Lung (tissue), 12 donors: Measurements from ENCODE around the gene TFAP2E. TPM values are rescaled to one million over a fixed set of nuclear protein-coding genes. Genes with fewer than 3 reads are reported as not detected.

Source experiments
- ATAC-seq: fragments of 200-7000 bp; cut with Tn5 transposase; one replicate; pipeline ENCODE4 v1.9.1; 2020; ENCODE audit warnings: moderate number of reproducible peaks; ENCODE audit not compliant: insufficient read depth, low FRiP score
- DNase-seq, 3 donors: peaks; one replicate each; pipeline ENCODE4 v3.0.0-alpha.2; 2013 to 2017
- H3K27ac ChIP-seq, 2 donors: one replicate each; pipeline ENCODE4 v1.5.1; 2013; ENCODE audit warnings: mild to moderate bottlenecking in 2 of 2, moderate library complexity in 2 of 2, control low read depth in 1 of 2, inconsistent platforms in 1 of 2, low read depth in 1 of 2, low read length in 1 of 2
- H3K27me3 ChIP-seq, 3 donors: one replicate each; pipeline ENCODE4 v1.5.1; 2013; ENCODE audit warnings: low read length in 2 of 3; ENCODE audit not compliant: control insufficient read depth in 3 of 3, insufficient read depth in 3 of 3
- H3K36me3 ChIP-seq, 4 donors: one replicate each; pipeline ENCODE4 v1.5.1; 2013; ENCODE audit warnings: low read length in 4 of 4, mild to moderate bottlenecking in 1 of 4, moderate library complexity in 1 of 4; ENCODE audit not compliant: control insufficient read depth in 4 of 4, insufficient read depth in 4 of 4
- H3K4me1 ChIP-seq, 5 donors: one replicate each; pipeline ENCODE4 v1.5.1; 2013; ENCODE audit warnings: low read length in 5 of 5, mild to moderate bottlenecking in 2 of 5, moderate library complexity in 1 of 5; ENCODE audit not compliant: control insufficient read depth in 5 of 5, insufficient read depth in 5 of 5
- H3K4me3 ChIP-seq: one replicate; pipeline ENCODE4 v1.5.1; 2013; ENCODE audit warnings: mild to moderate bottlenecking, control low read depth, moderate library complexity
- H3K9ac ChIP-seq, 2 donors: one replicate each; pipeline ENCODE4 v1.5.1; 2013; ENCODE audit warnings: low read length in 2 of 2, control low read depth in 1 of 2; ENCODE audit not compliant: insufficient read depth in 1 of 2
- H3K9me3 ChIP-seq, 4 donors: one replicate each; pipeline ENCODE4 v1.5.1; 2013; ENCODE audit warnings: low read length in 3 of 4, mild to moderate bottlenecking in 1 of 4, moderate library complexity in 1 of 4; ENCODE audit not compliant: control insufficient read depth in 4 of 4, insufficient read depth in 3 of 4
- WGBS, 2 donors: extraction: QIAGEN DNeasy Blood & Tissue Kit; methylation state at CpG; one replicate each; pipeline ENCODE4 v1.1.7; 2013; 5-methylcytosine and 5-hydroxymethylcytosine counted together
- polyA plus RNA-seq, 2 donors: library from polyadenylated mRNA; stranded (reverse); fragments of 200-250 nt; gene quantifications; one replicate each; pipeline ENCODE4 v1.2.1, GENCODE V29; 2013
- total RNA-seq, 2 donors: library from RNA; depleted of rRNA in 1 of 2; stranded (reverse); fragments of >200 nt in 1 of 2; gene quantifications; one replicate each; pipeline ENCODE4 v1.2.1, GENCODE V29; 2014 to 2021
- TF ChIP-seq, protein P1 (sequence below): IDR thresholded peaks from 2 replicates; pipeline ENCODE4 v1.5.1; 2012; ENCODE audit warnings: mild to moderate bottlenecking; ENCODE audit errors: control extremely low read depth, extremely low read depth
- donor health status: control.
- donor health status: control.
- donor health status: Bipolar disorder and iron deficiency.
- donor health status: healthy.
- donor health status: DM: yes; HTN: yes; CAD: no.

The TFAP2E gene
- total and polyA plus RNA-seq, 4 donors, result 1.4 to 2.5 (median 1.9) TPM

GRCh38 chr1:35555212-35555584 is 17.9 kb upstream of the TFAP2E start:
- peaks cover 0 to 54% (median 26%) of the 10 kb centered on the region in 5 donors for H3K4me1 ChIP-seq
- H3K9ac ChIP-seq, result peak overlapping the region in 1 of 2 donors; percentile 11
- 66 to 79% methylated on average over 4 of the region's 4 CpGs for WGBS, 2 donors
- DNase-seq (no peak), ATAC-seq (no peak)
- no peaks in the 10 kb centered on the region for H3K27me3 ChIP-seq
- H3K36me3 ChIP-seq, result peaks cover 4 to 12% (median 7%) of the 10 kb centered on the region in 4 donors
- peak overlapping the region in 1 of 2 donors; percentile 7 for H3K27ac ChIP-seq
- no peak overlapping the region for H3K4me3 ChIP-seq
- no peaks in the 10 kb centered on the region for H3K9me3 ChIP-seq
- TF ChIP-seq, protein P1, sequence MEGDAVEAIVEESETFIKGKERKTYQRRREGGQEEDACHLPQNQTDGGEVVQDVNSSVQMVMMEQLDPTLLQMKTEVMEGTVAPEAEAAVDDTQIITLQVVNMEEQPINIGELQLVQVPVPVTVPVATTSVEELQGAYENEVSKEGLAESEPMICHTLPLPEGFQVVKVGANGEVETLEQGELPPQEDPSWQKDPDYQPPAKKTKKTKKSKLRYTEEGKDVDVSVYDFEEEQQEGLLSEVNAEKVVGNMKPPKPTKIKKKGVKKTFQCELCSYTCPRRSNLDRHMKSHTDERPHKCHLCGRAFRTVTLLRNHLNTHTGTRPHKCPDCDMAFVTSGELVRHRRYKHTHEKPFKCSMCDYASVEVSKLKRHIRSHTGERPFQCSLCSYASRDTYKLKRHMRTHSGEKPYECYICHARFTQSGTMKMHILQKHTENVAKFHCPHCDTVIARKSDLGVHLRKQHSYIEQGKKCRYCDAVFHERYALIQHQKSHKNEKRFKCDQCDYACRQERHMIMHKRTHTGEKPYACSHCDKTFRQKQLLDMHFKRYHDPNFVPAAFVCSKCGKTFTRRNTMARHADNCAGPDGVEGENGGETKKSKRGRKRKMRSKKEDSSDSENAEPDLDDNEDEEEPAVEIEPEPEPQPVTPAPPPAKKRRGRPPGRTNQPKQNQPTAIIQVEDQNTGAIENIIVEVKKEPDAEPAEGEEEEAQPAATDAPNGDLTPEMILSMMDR, result no peak

DNA sequence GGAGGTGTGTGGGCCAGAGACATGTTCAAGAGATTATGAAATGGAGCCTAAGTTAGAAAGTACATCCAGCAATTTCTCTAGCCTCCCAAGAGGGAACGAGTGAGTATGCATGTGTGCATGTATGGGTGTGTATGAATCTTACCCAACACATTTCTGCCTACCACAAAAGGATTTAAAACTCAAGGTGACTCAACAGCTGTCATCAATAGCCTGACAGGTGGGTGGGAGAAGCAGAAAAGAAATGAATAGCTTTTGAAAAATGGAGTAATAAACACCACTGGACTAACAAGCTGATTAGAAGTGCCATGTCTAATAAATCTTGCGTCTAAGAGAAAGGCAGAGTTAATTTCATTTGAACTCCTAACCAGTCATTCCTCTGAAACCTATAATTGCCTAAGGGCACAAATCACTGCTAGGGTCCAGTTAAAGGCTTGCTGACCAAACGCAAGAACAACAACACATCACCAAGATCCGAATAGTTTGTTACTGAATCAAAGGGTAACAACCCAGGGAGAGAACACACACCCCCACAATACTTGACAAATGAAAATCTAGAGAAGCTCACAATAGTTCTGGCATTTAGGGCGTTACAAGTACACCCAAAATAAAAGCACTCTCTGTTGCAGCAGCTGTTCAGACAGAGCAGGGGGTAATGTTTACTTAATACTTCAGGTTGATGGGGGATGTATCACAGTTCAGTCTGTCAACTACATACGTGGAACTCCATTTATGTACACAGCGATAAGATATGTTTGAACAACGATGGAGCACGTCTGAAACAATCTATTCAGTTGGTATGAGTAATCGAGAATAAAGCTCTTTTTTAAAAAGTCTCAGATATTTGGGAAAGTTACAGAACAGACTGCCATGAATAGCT is 17.3 kb upstream of the TFAP2E start:
- Histone ChIP-seq H3K9me3 (no peaks in the 10 kb centered on the region), H3K27ac (peak overlapping the region in 1 of 2 donors; percentile 7), H3K27me3 (no peaks in the 10 kb centered on the region), H3K4me1 (peaks cover 0 to 54% (median 26%) of the 10 kb centered on the region in 5 donors), H3K36me3 (peaks cover 4 to 12% (median 8%) of the 10 kb centered on the region in 4 donors), H3K9ac (peak overlapping the region; percentile 79 to 84), H3K4me3 (no peak overlapping the region)
- DNase-seq (peak in 2 of 3 donors; percentile 43 to 56), ATAC-seq (peak; percentile 9)
- TF ChIP-seq, protein P1, result no peak
- 47 to 68% methylated on average over 10 of the region's 10 CpGs for WGBS, 2 donors

DNA sequence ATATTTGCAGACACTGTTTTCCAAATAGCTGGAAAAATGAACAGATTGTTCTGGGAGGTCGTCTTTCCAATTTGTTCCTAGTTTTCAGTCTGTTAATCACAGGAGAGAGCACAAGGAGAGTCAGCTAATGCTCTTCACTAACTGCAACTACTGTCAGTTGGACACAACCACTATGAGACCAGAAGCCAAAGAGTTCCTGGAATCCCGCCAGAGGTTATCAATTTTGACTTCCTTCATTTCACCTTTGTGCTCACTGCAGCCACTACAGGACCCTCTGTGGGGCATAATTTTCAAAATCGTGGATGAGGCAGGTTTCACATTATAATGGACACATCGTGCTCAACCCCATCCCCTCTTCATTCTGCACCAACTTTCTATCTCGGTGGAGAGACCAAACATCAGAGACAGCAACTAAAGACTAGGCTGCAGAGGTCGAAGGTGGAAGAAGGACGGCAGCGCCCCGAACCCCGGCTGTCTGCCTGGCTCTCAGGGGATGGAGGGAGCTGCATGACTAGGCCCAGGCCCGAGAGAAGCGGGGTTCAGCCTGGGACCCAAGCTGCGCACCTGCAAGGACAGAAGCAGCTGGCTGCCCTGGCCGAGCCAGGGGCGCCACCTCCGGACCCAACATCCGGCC is 16.5 kb upstream of the TFAP2E start:
- H3K4me1 ChIP-seq, result peaks cover 0 to 54% (median 28%) of the 10 kb centered on the region in 5 donors
- TF ChIP-seq, protein P1, result no peak
- no peak for ATAC-seq

More for the DNA sequence above, 16.5 kb upstream of the TFAP2E start:
- Histone ChIP-seq H3K27me3 (no peaks in the 10 kb centered on the region), H3K4me3 (peak overlapping the region; percentile 82), H3K36me3 (peaks cover 4 to 15% (median 10%) of the 10 kb centered on the region in 4 donors), H3K27ac (peak overlapping the region; percentile 89 to 99), H3K9me3 (no peaks in the 10 kb centered on the region), H3K9ac (peak overlapping the region; percentile 79 to 84)
- WGBS, 2 donors, result 1 to 3% methylated on average over 13 to 17 of the region's 17 CpGs
- no peak for DNase-seq
